GM21576 (cell line): ENCODE data around the gene ELF1.

Experiments
- ATAC-seq: cut with Tn5 transposase; IDR thresholded peaks from one replicate; pipeline ENCODE4 v1.9.1; 2021; ENCODE audit warnings: mild to moderate bottlenecking, moderate library complexity; ENCODE audit not compliant: unreplicated experiment

The ELF1 gene

GRCh38 chr13:41007744-41008128 lies 11.4 kb downstream of the ELF1 start:
- ATAC-seq: no peak

- no peak for ATAC-seq
These were observed 12.0 kb downstream of the ELF1 start for GRCh38 chr13:41006978-41007743.

- no peak for ATAC-seq
These were observed 12.8 kb downstream of the ELF1 start for GRCh38 chr13:41006306-41006705.

- no peak for ATAC-seq
These were observed 13.4 kb downstream of the ELF1 start for GRCh38 chr13:41005704-41006103.

GRCh38 chr13:41004875-41005693 lies 14.0 kb downstream of the ELF1 start:
- ATAC-seq: peak; percentile 65

GRCh38 chr13:41002606-41003005 lies 16.5 kb downstream of the ELF1 start:
- ATAC-seq: no peak

- ATAC-seq: no peak
These were observed 17.4 kb downstream of the ELF1 start for GRCh38 chr13:41001695-41002094.

- no peak for ATAC-seq
These were observed 19.7 kb downstream of the ELF1 start for GRCh38 chr13:40999416-40999815.

GRCh38 chr13:40996426-40997092 lies 22.6 kb downstream of the ELF1 start:
- ATAC-seq: no peak

GRCh38 chr13:40995997-40996396 lies 23.1 kb downstream of the ELF1 start:
- ATAC-seq: no peak

- peak; percentile 72 for ATAC-seq
These were observed 24.4 kb downstream of the ELF1 start for GRCh38 chr13:40994581-40995230.

- no peak for ATAC-seq
These were observed 25.1 kb downstream of the ELF1 start for GRCh38 chr13:40993987-40994386.

- no peak for ATAC-seq
These were observed 26.2 kb downstream of the ELF1 start for GRCh38 chr13:40992678-40993518.

- ATAC-seq: no peak
These were observed 31.4 kb downstream of the ELF1 start for GRCh38 chr13:40987606-40988280.

GRCh38 chr13:40986101-40986856 lies 32.8 kb downstream of the ELF1 start:
- ATAC-seq: no peak

- ATAC-seq: no peak
These were observed 33.6 kb downstream of the ELF1 start for GRCh38 chr13:40985381-40986100.

- ATAC-seq: peak; percentile 56
These were observed 34.3 kb downstream of the ELF1 start for GRCh38 chr13:40984668-40985366.
